Activated CD8-positive, alpha-beta memory T cell treated with anti-CD3 and anti-CD28 coated beads, Interleukin-2, amount 10 ng/mL, durations not matched to agents 7 days and 5 days (primary cell): ENCODE data around the gene ZNF609. TPM values are rescaled to one million over a fixed set of nuclear protein-coding genes. Genes with fewer than 3 reads are reported as not detected.

ENCODE experiments used
- ATAC-seq: fragments of 150-1000 bp; cut with Tn5 transposase; one replicate; pipeline ENCODE4 v1.10.0; 2021; ENCODE audit warnings: moderate library complexity
- CTCF ChIA-PET: fragments of 350-600 bp; sonication (Branson Sonifier 250); formaldehyde crosslinking; loops from one replicate; lab custom pipeline; 2021; ENCODE audit warnings: antibody characterized with exemption; lab: Charles Lee
- DNase-seq: peaks from one replicate; pipeline ENCODE4 v3.0.0-alpha.2; 2020
- H3K27ac Mint-ChIP-seq: one replicate; pipeline ENCODE4 v1.8.0; 2021; ENCODE audit warnings: mild to moderate bottlenecking, mixed read lengths
- H3K27me3 Mint-ChIP-seq: one replicate; pipeline ENCODE4 v1.8.0; 2021; ENCODE audit warnings: mixed read lengths
- H3K36me3 Mint-ChIP-seq: one replicate; pipeline ENCODE4 v1.8.0; 2021; ENCODE audit warnings: mild to moderate bottlenecking, mixed read lengths
- H3K4me1 Mint-ChIP-seq: one replicate; pipeline ENCODE4 v1.8.0; 2021; ENCODE audit warnings: mixed read lengths
- H3K4me3 Mint-ChIP-seq: one replicate; pipeline ENCODE4 v1.8.0; 2021; ENCODE audit warnings: mild to moderate bottlenecking, moderate library complexity, mixed read lengths
- H3K9me3 Mint-ChIP-seq: one replicate; pipeline ENCODE4 v1.8.0; 2022; ENCODE audit warnings: low read depth, mixed read lengths
- total RNA-seq, 2 experiments: library from RNA; stranded (reverse); gene quantifications; one replicate each; pipeline ENCODE4 v1.2.3, GENCODE V29; 2021

Gene ZNF609
- total RNA-seq, 2 experiments from 2014 or later: 36.8 to 47.5 TPM

- H3K27ac Mint-ChIP-seq: no peak overlapping the region
- no peak for ATAC-seq
- H3K27me3 Mint-ChIP-seq: no peaks in the 10 kb centered on the region
- DNase-seq: no peak
- no peaks in the 10 kb centered on the region for H3K9me3 Mint-ChIP-seq
- H3K36me3 Mint-ChIP-seq: peaks cover 19% of the 10 kb centered on the region
- H3K4me1 Mint-ChIP-seq: peaks cover 15% of the 10 kb centered on the region
- CTCF ChIA-PET: no interaction called here
- no peak overlapping the region for H3K4me3 Mint-ChIP-seq
Observed at GRCh38 chr15:64521726-64522164, 61.4 kb downstream of the ZNF609 start.

GRCh38 chr15:64522226-64522823 lies 61.9 kb downstream of the ZNF609 start:
- Mint-ChIP-seq H3K4me3 (no peak overlapping the region), H3K27ac (no peak overlapping the region), H3K36me3 (peaks cover 16% of the 10 kb centered on the region), H3K27me3 (no peaks in the 10 kb centered on the region), H3K9me3 (no peaks in the 10 kb centered on the region), H3K4me1 (peaks cover 20% of the 10 kb centered on the region)
- ATAC-seq: no peak
- no peak for DNase-seq
- CTCF ChIA-PET: no interaction called here

DNA sequence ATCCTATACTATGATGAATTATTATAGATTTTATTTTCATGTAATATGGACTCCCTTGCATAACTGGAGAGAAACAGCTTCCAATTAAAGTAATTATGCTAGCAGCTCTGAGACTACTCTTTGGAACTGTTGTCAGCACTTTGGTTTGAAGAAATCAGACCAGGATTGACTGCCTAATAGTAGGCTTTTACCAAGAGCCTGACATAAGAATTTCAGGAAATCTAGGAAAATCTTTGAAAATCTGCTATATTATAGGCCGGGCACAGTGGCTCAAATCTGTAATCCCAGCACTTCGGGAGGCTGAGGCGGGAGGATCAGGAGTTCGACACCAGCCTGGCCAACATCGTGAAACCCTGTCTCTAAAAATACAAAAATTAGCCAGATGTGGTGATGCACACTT lies 62.9 kb downstream of the ZNF609 start:
- H3K4me3 Mint-ChIP-seq: no peak overlapping the region
- no peak for DNase-seq
- peaks cover 16% of the 10 kb centered on the region for H3K36me3 Mint-ChIP-seq
- CTCF ChIA-PET: no interaction called here
- H3K27ac Mint-ChIP-seq: no peak overlapping the region
- peaks cover 24% of the 10 kb centered on the region for H3K4me1 Mint-ChIP-seq
- no peaks in the 10 kb centered on the region for H3K9me3 Mint-ChIP-seq
- H3K27me3 Mint-ChIP-seq: no peaks in the 10 kb centered on the region
- ATAC-seq: no peak

DNA sequence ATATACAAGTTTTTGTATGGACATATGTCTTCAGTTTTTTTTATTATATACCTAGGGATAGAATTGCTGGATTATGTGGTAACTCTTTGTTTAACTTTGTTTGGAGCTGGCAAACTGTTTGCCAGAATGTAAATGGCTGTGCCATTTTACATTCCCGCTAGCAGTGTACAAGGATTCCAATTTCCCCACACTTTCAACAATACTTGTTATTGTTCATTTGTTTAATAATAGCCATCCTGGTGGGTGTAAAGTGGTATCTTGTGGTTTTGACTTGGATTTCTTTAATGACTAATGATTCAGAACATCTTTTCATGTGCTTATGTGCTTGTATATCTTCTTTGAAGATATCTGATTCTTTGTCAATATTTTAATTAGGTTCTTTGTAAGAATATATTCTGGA lies 64.4 kb downstream of the ZNF609 start:
- peaks cover 24% of the 10 kb centered on the region for H3K4me1 Mint-ChIP-seq
- no peak overlapping the region for H3K4me3 Mint-ChIP-seq
- peaks cover 26% of the 10 kb centered on the region for H3K36me3 Mint-ChIP-seq
- H3K27me3 Mint-ChIP-seq: no peaks in the 10 kb centered on the region
- H3K27ac Mint-ChIP-seq: no peak overlapping the region
- no peaks in the 10 kb centered on the region for H3K9me3 Mint-ChIP-seq
- ATAC-seq (no peak), DNase-seq (no peak)
- CTCF ChIA-PET: no interaction called here

DNA sequence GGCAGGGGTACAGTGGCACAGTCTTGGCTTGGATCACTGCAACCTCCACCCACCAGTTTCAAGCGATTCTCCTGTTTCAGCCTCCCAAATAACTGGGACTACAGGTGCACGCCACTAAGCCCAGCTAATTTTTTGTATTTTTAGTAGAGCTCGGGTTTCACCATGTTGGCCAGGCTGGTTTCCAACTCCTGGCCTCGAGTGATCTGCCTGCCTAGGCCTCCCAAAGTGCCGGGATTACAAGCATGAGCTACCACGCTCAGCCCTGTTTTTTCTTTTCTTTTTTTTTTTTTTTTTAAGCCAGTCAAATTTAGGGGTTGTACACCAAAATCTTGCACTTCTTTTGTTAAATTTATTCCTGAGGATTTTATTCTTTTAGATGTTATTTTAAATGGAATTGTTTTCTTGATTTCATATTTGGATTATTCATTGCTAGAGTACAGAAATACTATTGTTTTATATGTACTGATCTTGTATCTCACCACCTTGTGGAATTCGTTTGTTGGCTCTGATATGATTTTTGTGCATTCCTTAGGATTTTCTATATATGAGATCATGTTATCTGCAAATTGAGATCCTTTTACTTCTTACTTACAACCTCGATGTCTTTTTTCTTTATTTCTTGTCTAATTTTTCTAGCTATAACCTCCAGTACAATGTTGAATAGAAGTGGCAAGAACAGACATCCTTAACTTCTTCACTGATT lies 65.6 kb downstream of the ZNF609 start:
- Mint-ChIP-seq H3K27ac (no peak overlapping the region), H3K4me3 (no peak overlapping the region), H3K36me3 (peaks cover 24% of the 10 kb centered on the region), H3K4me1 (peaks cover 28% of the 10 kb centered on the region), H3K9me3 (no peaks in the 10 kb centered on the region), H3K27me3 (no peaks in the 10 kb centered on the region)
- CTCF ChIA-PET: interaction anchor here (0.8 kb wide), 1 partner anchor 33 kb away, joined by 3 read pairs; no protein-coding TSS in a partner anchor
- no peak for ATAC-seq
- no peak for DNase-seq

- Mint-ChIP-seq H3K4me3 (no peak overlapping the region), H3K9me3 (no peaks in the 10 kb centered on the region), H3K4me1 (peaks cover 39% of the 10 kb centered on the region), H3K36me3 (peaks cover 24% of the 10 kb centered on the region), H3K27me3 (no peaks in the 10 kb centered on the region), H3K27ac (no peak overlapping the region)
- no peak for DNase-seq
- no peak for ATAC-seq
- CTCF ChIA-PET: no interaction called here
Observed at GRCh38 chr15:64527263-64527984, 67.0 kb downstream of the ZNF609 start.

DNA sequence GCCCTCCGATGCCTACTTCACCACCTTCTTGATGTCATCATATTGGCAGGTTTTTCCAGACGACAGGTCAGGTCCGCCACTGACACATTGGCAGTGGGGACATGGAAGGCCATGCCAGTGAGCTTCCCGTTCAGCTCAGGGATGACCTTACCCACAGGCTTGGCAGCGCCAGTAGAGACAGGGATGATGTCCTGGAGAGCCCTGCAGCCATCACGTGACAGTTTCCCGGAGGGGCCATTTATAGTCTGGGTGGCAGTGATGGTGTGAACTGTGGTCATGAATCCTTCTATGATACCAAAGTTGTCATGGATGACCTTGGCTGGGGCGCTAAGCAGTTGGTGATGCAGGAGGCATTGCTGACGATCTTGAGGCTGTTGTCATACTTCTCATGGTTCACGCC lies 68.5 kb downstream of the ZNF609 start:
- H3K27ac Mint-ChIP-seq: no peak overlapping the region
- ATAC-seq: no peak
- DNase-seq: no peak
- peaks cover 29% of the 10 kb centered on the region for H3K36me3 Mint-ChIP-seq
- CTCF ChIA-PET: no interaction called here
- no peak overlapping the region for H3K4me3 Mint-ChIP-seq
- H3K4me1 Mint-ChIP-seq: peaks cover 52% of the 10 kb centered on the region
- H3K27me3 Mint-ChIP-seq: no peaks in the 10 kb centered on the region
- H3K9me3 Mint-ChIP-seq: no peaks in the 10 kb centered on the region

GRCh38 chr15:64530472-64530871 lies 70.1 kb downstream of the ZNF609 start:
- Mint-ChIP-seq H3K36me3 (peaks cover 26% of the 10 kb centered on the region), H3K9me3 (no peaks in the 10 kb centered on the region), H3K4me3 (no peak overlapping the region), H3K27ac (no peak overlapping the region), H3K27me3 (no peaks in the 10 kb centered on the region), H3K4me1 (peaks cover 51% of the 10 kb centered on the region)
- CTCF ChIA-PET: no interaction called here
- DNase-seq (no peak), ATAC-seq (no peak)

DNA sequence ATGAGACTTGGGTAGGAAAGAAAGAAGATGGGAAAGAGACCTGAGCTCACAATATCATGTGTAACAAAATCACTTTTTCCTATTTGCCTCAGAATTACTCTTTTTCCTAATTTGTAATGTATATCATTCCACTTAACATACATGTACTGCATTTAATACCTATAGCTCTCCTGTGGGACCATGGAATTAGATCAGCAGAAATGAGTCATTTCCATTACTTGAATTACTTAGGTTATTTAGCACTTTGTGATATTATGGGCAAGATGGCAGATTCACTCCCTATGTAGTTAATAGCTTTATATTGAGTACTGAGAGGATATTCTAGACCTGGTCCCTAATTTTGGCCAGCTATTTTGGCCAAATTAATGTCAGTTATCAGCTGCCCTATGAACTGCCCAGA lies 70.5 kb downstream of the ZNF609 start:
- CTCF ChIA-PET: no interaction called here
- Mint-ChIP-seq H3K36me3 (peaks cover 25% of the 10 kb centered on the region), H3K9me3 (no peaks in the 10 kb centered on the region), H3K4me3 (no peak overlapping the region), H3K4me1 (peaks cover 52% of the 10 kb centered on the region), H3K27me3 (no peaks in the 10 kb centered on the region), H3K27ac (no peak overlapping the region)
- ATAC-seq (no peak), DNase-seq (no peak)

DNA sequence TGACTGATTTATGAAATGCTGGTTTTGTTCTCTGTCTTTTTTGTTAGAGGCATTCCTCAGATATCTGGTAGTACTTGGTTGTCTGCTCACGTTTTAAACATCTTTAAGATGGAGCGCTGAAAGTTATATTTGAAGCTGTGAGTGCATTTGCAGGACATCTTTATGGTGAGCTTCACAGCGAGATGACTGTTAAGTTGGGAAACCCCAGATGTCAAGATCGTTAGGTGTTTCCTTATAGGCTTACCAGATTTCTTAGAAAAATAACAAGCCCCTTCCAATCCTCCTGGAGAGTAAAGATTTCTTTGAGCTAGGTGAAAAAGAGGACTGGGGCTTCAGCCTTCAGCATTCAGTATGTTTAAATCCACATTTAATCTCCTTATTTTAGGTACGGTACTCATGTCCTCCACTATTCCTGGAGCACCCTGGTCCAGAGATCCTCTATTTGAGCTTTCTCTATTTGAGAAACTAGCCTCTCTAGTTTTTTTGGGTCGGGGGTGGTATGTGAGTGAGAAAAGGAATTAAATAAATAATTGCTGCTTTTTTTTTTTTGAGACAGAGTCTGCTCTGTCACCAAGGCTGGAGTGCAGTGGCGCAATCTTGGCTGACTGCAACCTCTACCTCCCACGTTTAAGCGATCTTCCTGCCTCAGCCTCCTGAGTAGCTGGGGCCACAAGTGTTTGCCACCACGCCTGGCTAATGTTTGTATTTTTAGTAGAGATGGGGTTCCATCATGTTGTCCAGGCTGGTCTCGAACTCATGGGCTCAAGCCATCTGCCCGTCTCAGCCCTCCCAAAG lies 72.3 kb downstream of the ZNF609 start:
- Mint-ChIP-seq H3K4me1 (peaks cover 45% of the 10 kb centered on the region), H3K9me3 (no peaks in the 10 kb centered on the region), H3K27me3 (no peaks in the 10 kb centered on the region), H3K4me3 (no peak overlapping the region), H3K27ac (peak overlapping the region; percentile 29), H3K36me3 (peaks cover 22% of the 10 kb centered on the region)
- DNase-seq: no peak
- CTCF ChIA-PET: interaction anchor here (0.6 to 0.9 kb wide), 2 partner anchors 9 to 30 kb away, joined by 3 read pairs; no protein-coding TSS in a partner anchor
- no peak for ATAC-seq

DNA sequence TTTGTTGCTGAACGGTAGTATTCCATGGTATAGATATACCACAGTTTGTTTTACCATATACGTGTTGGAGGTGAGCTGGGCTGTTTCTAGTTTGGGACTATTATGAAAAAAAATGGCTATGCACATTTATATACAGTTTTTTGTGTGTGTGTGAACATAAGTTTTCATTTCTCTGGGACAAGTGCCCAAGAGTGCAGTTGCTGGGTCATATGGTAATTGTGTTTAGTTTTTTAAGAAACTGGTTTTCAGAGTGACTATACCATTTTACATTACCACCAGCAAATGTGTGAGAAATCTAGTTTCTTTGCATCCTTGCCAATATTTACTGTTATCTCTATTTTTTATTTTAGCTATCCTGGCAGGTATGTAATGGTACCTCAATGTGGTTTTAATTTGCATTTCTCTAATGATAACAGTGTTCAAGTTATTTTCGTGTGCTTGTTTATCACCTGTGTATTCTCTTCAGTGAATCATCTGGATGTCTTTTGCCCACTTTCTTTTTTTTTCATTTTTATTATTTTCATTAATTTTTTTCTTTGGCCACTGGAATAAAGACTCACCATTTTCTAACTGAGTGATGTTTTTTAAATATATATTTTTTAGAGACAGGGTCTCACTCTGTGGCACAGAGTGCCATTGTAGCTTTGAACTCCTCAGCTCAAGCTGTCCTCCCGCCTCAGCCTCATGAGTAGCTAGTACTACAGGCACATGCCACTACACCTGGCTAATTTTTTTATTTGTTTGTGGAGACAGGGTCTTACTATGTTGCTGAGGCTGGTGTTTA lies 75.3 kb downstream of the ZNF609 start:
- Mint-ChIP-seq H3K4me1 (peaks cover 42% of the 10 kb centered on the region), H3K36me3 (peaks cover 10% of the 10 kb centered on the region), H3K9me3 (no peaks in the 10 kb centered on the region), H3K4me3 (no peak overlapping the region), H3K27me3 (no peaks in the 10 kb centered on the region), H3K27ac (no peak overlapping the region)
- DNase-seq (no peak), ATAC-seq (no peak)
- CTCF ChIA-PET: interaction anchor here (0.5 kb wide), 1 partner anchor 33 kb away, joined by 3 read pairs; no protein-coding TSS in a partner anchor

DNA sequence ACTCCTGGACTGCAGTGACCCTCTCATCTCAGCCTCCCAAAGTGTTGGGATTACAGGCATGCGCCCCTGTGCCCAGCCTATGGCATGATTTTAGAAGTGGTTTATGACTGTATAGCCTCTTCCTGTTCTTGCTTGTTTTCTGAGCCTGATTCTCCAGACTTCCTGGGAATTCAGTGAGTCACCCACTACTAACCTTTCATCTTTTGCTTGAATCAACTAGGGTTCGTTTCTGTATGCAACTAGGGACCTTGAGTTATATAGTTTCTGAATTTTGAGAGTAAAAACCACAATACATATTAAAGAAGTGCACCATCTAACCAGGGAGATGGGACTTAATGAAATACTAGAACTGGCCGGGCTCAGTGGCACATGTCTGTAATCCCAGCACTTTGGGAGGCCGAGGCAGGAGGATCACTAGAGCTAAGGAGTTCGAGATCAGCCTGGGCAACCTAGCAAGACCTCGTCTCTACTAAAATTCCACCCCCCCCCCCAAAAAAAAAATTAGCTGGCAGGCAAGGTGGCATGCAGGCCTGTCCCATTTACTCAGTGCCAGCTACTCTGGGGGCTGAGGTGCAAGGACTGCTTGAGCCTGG lies 76.0 kb downstream of the ZNF609 start:
- Mint-ChIP-seq H3K9me3 (no peaks in the 10 kb centered on the region), H3K27ac (no peak overlapping the region), H3K27me3 (no peaks in the 10 kb centered on the region), H3K36me3 (peaks cover 10% of the 10 kb centered on the region), H3K4me1 (peaks cover 37% of the 10 kb centered on the region), H3K4me3 (no peak overlapping the region)
- ATAC-seq (no peak), DNase-seq (no peak)
- CTCF ChIA-PET: no interaction called here
